Prostate gland (tissue), 2 donors: ENCODE data around the gene CLPSL1. TPM values are rescaled to one million over a fixed set of nuclear protein-coding genes. Genes with fewer than 3 reads are reported as not detected.

Source experiments
- DNase-seq: peaks from one replicate; pipeline ENCODE4 v3.0.0-alpha.2; 2019; ENCODE audit warnings: low spot score
- H3K27ac ChIP-seq, 2 donors: fragments of 200-600 bp; sonication (generic); 2 replicates each; pipeline ENCODE4 v1.5.1; 2017 to 2019
- H3K27me3 ChIP-seq: fragments of 200-600 bp; sonication (generic); replicated peaks from 2 replicates; pipeline ENCODE4 v1.5.1; 2019; ENCODE audit not compliant: insufficient read depth
- H3K36me3 ChIP-seq, 2 donors: fragments of 200-600 bp; sonication (generic); 1 replicate in 1 of 2; 2 replicates in 1 of 2; pipeline versions ENCODE4 v1.5.1 to v1.8.1; 2017 to 2019
- H3K4me1 ChIP-seq: fragments of 200-600 bp; sonication (generic); replicated peaks from 2 replicates; pipeline ENCODE4 v1.5.1; 2019
- H3K4me3 ChIP-seq, 2 donors: fragments of 200-600 bp; sonication (generic); 2 replicates each; pipeline ENCODE4 v1.5.1; 2017 to 2019
- H3K9me3 ChIP-seq: fragments of 200-600 bp; sonication (generic); 2 replicates; pipeline ENCODE4 v1.5.1; 2017
- CTCF ChIP-seq, 4 experiments: fragments of 200-600 bp in 2 of 4; fragments of 450-650 bp in 2 of 4; sonication (generic) in 2 of 4; IDR thresholded peaks; 1 replicate in 3 of 4; 2 replicates in 1 of 4; pipeline ENCODE4 v1.5.1; 2016 to 2019; ENCODE audit warnings: antibody characterized with exemption in 4 of 4, mild to moderate bottlenecking in 2 of 4, moderate library complexity in 2 of 4
- POLR2A ChIP-seq: fragments of 450-650 bp; IDR thresholded peaks from one replicate; pipeline ENCODE4 v1.6.1; 2016; ENCODE audit warnings: antibody characterized with exemption, mild to moderate bottlenecking
- POLR2AphosphoS5 ChIP-seq: sonication (generic); formaldehyde crosslinking; IDR thresholded peaks from one replicate; pipeline ENCODE4 v1.6.1; 2017; ENCODE audit warnings: antibody characterized with exemption
- WGBS: methylation state at CpG from one replicate; pipeline ENCODE4 v1.1.5; 2018; 5-methylcytosine and 5-hydroxymethylcytosine counted together
- intact Hi-C: fragments of 100-400 bp; cut with DNase I; formaldehyde crosslinking; loops from one replicate; pipeline ENCODE4 v1.14.2; 2022
- total RNA-seq, 2 donors: library from RNA; depleted of rRNA; stranded (reverse); fragments of >200 nt; gene quantifications; one replicate each; pipeline ENCODE4 v1.1.0, GENCODE V29; 2016

Gene CLPSL1
- total RNA-seq, 2 donors from 2014 or later = not detected

GRCh38 chr6:35794536-35795452, 14.0 kb downstream of the CLPSL1 start:
- WGBS = 86% methylated on average over 17 of the region's 17 CpGs
- intact Hi-C loops = no loop called here

GRCh38 chr6:35795453-35796071, 14.7 kb downstream of the CLPSL1 start:
- Histone ChIP-seq H3K36me3 (no peaks in the 10 kb centered on the region), H3K4me3 (no peak overlapping the region), H3K4me1 (no peaks in the 10 kb centered on the region), H3K9me3 (no peaks in the 10 kb centered on the region), H3K27ac (no peak overlapping the region), H3K27me3 (no peaks in the 10 kb centered on the region)
- no peak for TF ChIP-seq CTCF (IDR thresholded peaks at IDR 0.05)
- no peak for TF ChIP-seq POLR2A
- TF ChIP-seq POLR2AphosphoS5 = no peak
- 88% methylated on average over 11 of the region's 11 CpGs for WGBS
- DNase-seq = no peak
- intact Hi-C loops = no loop called here

More at GRCh38 chr6:35794536-35795452, 14.0 kb downstream of the CLPSL1 start:
- Histone ChIP-seq H3K9me3 (no peaks in the 10 kb centered on the region), H3K27ac (no peak overlapping the region), H3K27me3 (no peaks in the 10 kb centered on the region), H3K4me3 (no peak overlapping the region), H3K4me1 (no peaks in the 10 kb centered on the region), H3K36me3 (no peaks in the 10 kb centered on the region)
- DNase-seq = no peak
- TF ChIP-seq POLR2AphosphoS5 (no peak), CTCF (IDR thresholded peaks at IDR 0.05) (no peak), POLR2A (no peak)

GRCh38 chr6:35796236-35796635, 15.4 kb downstream of the CLPSL1 start:
- WGBS = 76% methylated on average over 4 of the region's 4 CpGs
- no peaks in the 10 kb centered on the region for H3K36me3 ChIP-seq
- H3K27ac ChIP-seq = no peak overlapping the region
- TF ChIP-seq POLR2AphosphoS5 (no peak), POLR2A (no peak), CTCF (IDR thresholded peaks at IDR 0.05) (no peak)
- no peak for DNase-seq
- no peaks in the 10 kb centered on the region for H3K27me3 ChIP-seq
- H3K9me3 ChIP-seq = no peaks in the 10 kb centered on the region
- no peaks in the 10 kb centered on the region for H3K4me1 ChIP-seq
- intact Hi-C loops = no loop called here
- no peak overlapping the region for H3K4me3 ChIP-seq

GRCh38 chr6:35797837-35798526, 17.2 kb downstream of the CLPSL1 start:
- 86% methylated on average over 8 of the region's 8 CpGs for WGBS
- Histone ChIP-seq H3K4me1 (no peaks in the 10 kb centered on the region), H3K36me3 (no peaks in the 10 kb centered on the region), H3K27ac (no peak overlapping the region), H3K9me3 (no peaks in the 10 kb centered on the region), H3K4me3 (no peak overlapping the region), H3K27me3 (no peaks in the 10 kb centered on the region)
- no peak for TF ChIP-seq POLR2AphosphoS5
- TF ChIP-seq POLR2A = no peak
- TF ChIP-seq CTCF (IDR thresholded peaks at IDR 0.05) = no peak
- no peak for DNase-seq
- intact Hi-C loops = loop anchor here (1.0 kb wide), 1 partner anchor 11 kb away; no protein-coding TSS in a partner anchor
